ENCODE data around the gene MACF1.
A peak's percentile ranks its signal among the peaks of the same experiment; 100 is the strongest.
"Not testable (repeated sequence)": the region's sequence is repeated elsewhere in the genome, so short reads cannot be mapped to it uniquely, and the experiment has no call there.

The MACF1 gene

GRCh38 chr1:39204441-39205081 lies at the start of gene MACF1:
MACF1 (plus strand) TSS chr1:39204695; CDS start chr1:39205023, 328 bp downstream.
- peak; percentile 87 for DNase-seq (ENCODE audit: low spot score)

GRCh38 chr1:39157304-39157703 lies 47.2 kb upstream of the MACF1 start:
- no peak for DNase-seq (ENCODE audit: low spot score)

- DNase-seq (ENCODE audit: low spot score): no peak
These were observed 46.0 kb upstream of the MACF1 start for GRCh38 chr1:39158327-39159086.

- no peak for DNase-seq (ENCODE audit: low spot score)
These were observed 45.1 kb upstream of the MACF1 start for GRCh38 chr1:39159224-39160036.

- DNase-seq (ENCODE audit: low spot score): no peak
These were observed 43.8 kb upstream of the MACF1 start for GRCh38 chr1:39160703-39161102.

- not testable (repeated sequence) for DNase-seq (ENCODE audit: low spot score)
These were observed 42.7 kb upstream of the MACF1 start for GRCh38 chr1:39161811-39162210.

GRCh38 chr1:39163469-39163868 lies 41.0 kb upstream of the MACF1 start:
- DNase-seq (ENCODE audit: low spot score): no peak

GRCh38 chr1:39164256-39164655 lies 40.2 kb upstream of the MACF1 start:
- DNase-seq (ENCODE audit: low spot score): no peak

GRCh38 chr1:39165049-39165448 lies 39.4 kb upstream of the MACF1 start:
- DNase-seq (ENCODE audit: low spot score): no peak

GRCh38 chr1:39165488-39165887 lies 39.0 kb upstream of the MACF1 start:
- no peak for DNase-seq (ENCODE audit: low spot score)

GRCh38 chr1:39167632-39168209 lies 36.8 kb upstream of the MACF1 start:
- DNase-seq (ENCODE audit: low spot score): no peak

GRCh38 chr1:39168301-39169080 lies 36.0 kb upstream of the MACF1 start:
- DNase-seq (ENCODE audit: low spot score): no peak

- DNase-seq (ENCODE audit: low spot score): no peak
These were observed 33.5 kb upstream of the MACF1 start for GRCh38 chr1:39170731-39171667.

GRCh38 chr1:39173119-39173994 lies 31.1 kb upstream of the MACF1 start:
- peak; percentile 75 for DNase-seq (ENCODE audit: low spot score)

- no peak for DNase-seq (ENCODE audit: low spot score)
These were observed 30.5 kb upstream of the MACF1 start for GRCh38 chr1:39173995-39174380.

- no peak for DNase-seq (ENCODE audit: low spot score)
These were observed 30.0 kb upstream of the MACF1 start for GRCh38 chr1:39174390-39175081.

- no peak for DNase-seq (ENCODE audit: low spot score)
These were observed 26.8 kb upstream of the MACF1 start for GRCh38 chr1:39177706-39178105.

- DNase-seq (ENCODE audit: low spot score): no peak
These were observed 25.7 kb upstream of the MACF1 start for GRCh38 chr1:39178541-39179431.
